Measurements from ENCODE around the gene GRID1. TPM values are rescaled to one million over a fixed set of nuclear protein-coding genes. Genes with fewer than 3 reads are reported as not detected.
"Not testable (repeated sequence)": the region's sequence is repeated elsewhere in the genome, so short reads cannot be mapped to it uniquely, and the experiment has no call there.

The GRID1 gene
- total RNA-seq, 1 donor, result not detected

- no peak for DNase-seq (ENCODE audit: low read depth)
- H3K4me3 ChIP-seq (ENCODE audit: low read depth, low read length), result no peak overlapping the region
- TF ChIP-seq, protein P1, sequence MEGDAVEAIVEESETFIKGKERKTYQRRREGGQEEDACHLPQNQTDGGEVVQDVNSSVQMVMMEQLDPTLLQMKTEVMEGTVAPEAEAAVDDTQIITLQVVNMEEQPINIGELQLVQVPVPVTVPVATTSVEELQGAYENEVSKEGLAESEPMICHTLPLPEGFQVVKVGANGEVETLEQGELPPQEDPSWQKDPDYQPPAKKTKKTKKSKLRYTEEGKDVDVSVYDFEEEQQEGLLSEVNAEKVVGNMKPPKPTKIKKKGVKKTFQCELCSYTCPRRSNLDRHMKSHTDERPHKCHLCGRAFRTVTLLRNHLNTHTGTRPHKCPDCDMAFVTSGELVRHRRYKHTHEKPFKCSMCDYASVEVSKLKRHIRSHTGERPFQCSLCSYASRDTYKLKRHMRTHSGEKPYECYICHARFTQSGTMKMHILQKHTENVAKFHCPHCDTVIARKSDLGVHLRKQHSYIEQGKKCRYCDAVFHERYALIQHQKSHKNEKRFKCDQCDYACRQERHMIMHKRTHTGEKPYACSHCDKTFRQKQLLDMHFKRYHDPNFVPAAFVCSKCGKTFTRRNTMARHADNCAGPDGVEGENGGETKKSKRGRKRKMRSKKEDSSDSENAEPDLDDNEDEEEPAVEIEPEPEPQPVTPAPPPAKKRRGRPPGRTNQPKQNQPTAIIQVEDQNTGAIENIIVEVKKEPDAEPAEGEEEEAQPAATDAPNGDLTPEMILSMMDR (IDR thresholded peaks at IDR 0.05; ENCODE audit: insufficient read depth, low read length), result no peak
These were observed 517.3 kb downstream of the GRID1 start for GRCh38 chr10:85849315-85849714.

DNA sequence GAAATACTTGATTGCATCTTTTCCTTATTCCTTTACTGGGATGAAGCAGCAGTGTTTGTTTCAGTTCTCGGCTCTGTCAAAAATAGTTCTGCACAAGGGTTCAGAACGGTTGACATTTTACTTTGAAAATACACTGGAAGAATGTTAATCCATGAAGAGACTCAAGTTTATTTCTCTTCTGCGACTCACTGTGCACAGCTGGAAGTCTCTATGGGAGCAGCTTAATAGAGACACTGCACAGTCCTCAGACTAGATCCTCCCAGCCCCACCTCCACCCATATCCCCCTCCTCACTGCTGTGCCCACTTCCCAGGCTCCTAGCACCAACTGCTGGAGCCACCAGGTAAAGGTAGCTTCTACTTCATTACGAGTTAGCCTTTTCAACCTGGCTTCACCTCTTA, 517.8 kb downstream of the GRID1 start:
- no peak for DNase-seq (ENCODE audit: low read depth)
- TF ChIP-seq, protein P1 (IDR thresholded peaks at IDR 0.05; ENCODE audit: insufficient read depth, low read length), result no peak
- no peak overlapping the region for H3K4me3 ChIP-seq (ENCODE audit: low read depth, low read length)

- no peak for DNase-seq (ENCODE audit: low read depth)
- no peak overlapping the region for H3K4me3 ChIP-seq (ENCODE audit: low read depth, low read length)
- TF ChIP-seq, protein P1 (IDR thresholded peaks at IDR 0.05; ENCODE audit: insufficient read depth, low read length), result no peak
These were observed 519.5 kb downstream of the GRID1 start for GRCh38 chr10:85847085-85847484.

- H3K4me3 ChIP-seq (ENCODE audit: low read depth, low read length); DNase-seq (ENCODE audit: low read depth): not testable (repeated sequence)
These were observed 527.9 kb downstream of the GRID1 start for GRCh38 chr10:85838660-85839059.

DNA sequence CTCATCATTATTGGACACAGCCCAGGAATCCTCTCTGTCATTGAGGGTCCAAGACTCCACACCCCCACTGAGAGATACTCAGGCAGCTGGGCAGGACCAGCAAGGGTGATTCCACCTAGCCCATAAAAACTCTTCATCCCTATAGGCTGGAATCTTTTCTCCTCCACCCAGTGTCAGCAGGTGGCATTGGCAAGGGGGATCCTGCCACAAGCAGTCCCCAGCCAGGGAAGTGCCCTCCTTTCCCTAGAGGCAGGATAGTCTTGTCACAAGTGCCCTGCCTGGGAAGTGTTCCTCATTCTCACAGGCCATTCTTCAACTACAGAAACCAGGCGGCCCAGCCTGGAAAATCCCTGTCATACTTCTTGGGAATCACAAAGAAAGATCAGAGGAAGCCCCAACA, 533.6 kb downstream of the GRID1 start:
- no peak for DNase-seq (ENCODE audit: low read depth)
- H3K4me3 ChIP-seq (ENCODE audit: low read depth, low read length), result no peak overlapping the region

DNA sequence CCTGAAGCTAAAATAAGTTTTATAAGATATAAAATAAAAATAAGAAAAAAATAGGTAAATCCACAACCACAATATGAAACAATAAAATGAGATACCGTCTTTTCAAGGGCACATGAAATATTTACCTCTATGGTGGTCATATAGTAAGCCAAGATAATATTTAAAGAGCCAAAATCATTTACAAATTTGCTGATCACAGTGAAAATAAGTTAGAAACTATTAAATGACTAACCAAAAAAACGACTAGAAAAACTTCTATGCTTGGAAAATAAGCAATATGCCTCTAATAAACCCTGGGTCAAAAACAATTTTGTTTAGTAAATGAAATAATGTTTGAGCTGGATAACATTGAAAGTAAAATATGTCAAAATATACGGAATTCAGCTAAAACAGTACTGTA, 535.2 kb downstream of the GRID1 start:
- no peak for DNase-seq (ENCODE audit: low read depth)
- no peak overlapping the region for H3K4me3 ChIP-seq (ENCODE audit: low read depth, low read length)
- TF ChIP-seq, protein P1 (IDR thresholded peaks at IDR 0.05; ENCODE audit: insufficient read depth, low read length), result no peak

More for the DNA sequence above, 533.6 kb downstream of the GRID1 start:
- TF ChIP-seq, protein P1 (IDR thresholded peaks at IDR 0.05; ENCODE audit: insufficient read depth, low read length), result no peak

- no peak overlapping the region for H3K4me3 ChIP-seq (ENCODE audit: low read depth, low read length)
- DNase-seq (ENCODE audit: low read depth), result no peak
- TF ChIP-seq, protein P1 (IDR thresholded peaks at IDR 0.05; ENCODE audit: insufficient read depth, low read length), result no peak
These were observed 540.2 kb downstream of the GRID1 start for GRCh38 chr10:85826377-85826776.

Measured in fibroblast of the aortic adventitia (primary cell).